Superior temporal gyrus (tissue), 1 donor: ENCODE data around the gene DCTN5.
"Not testable (repeated sequence)": the region's sequence is repeated elsewhere in the genome, so short reads cannot be mapped to it uniquely, and the experiment has no call there.

ENCODE experiments used
- DNase-seq: peaks from one replicate; pipeline ENCODE4 v3.0.0-alpha.2; 2016; ENCODE audit errors: extremely low spot score

Gene DCTN5

GRCh38 chr16:23694265-23694643 lies 53.0 kb downstream of the DCTN5 start:
- DNase-seq, result no peak

- DNase-seq, result no peak
Observed at GRCh38 chr16:23694644-23695373, 53.5 kb downstream of the DCTN5 start.

GRCh38 chr16:23695756-23696155 lies 54.5 kb downstream of the DCTN5 start:
- no peak for DNase-seq

- DNase-seq, result no peak
Observed at GRCh38 chr16:23699100-23699499, 57.8 kb downstream of the DCTN5 start.

- no peak for DNase-seq
Observed at GRCh38 chr16:23700093-23700492, 58.8 kb downstream of the DCTN5 start.

GRCh38 chr16:23700509-23700908 lies 59.2 kb downstream of the DCTN5 start:
- DNase-seq, result no peak

- no peak for DNase-seq
Observed at GRCh38 chr16:23701045-23701444, 59.8 kb downstream of the DCTN5 start.

GRCh38 chr16:23702951-23703350 lies 61.7 kb downstream of the DCTN5 start:
- DNase-seq, result no peak

- DNase-seq, result no peak
Observed at GRCh38 chr16:23704772-23705516, 63.7 kb downstream of the DCTN5 start.

- DNase-seq, result no peak
Observed at GRCh38 chr16:23705517-23705902, 64.2 kb downstream of the DCTN5 start.

- no peak for DNase-seq
Observed at GRCh38 chr16:23706439-23706838, 65.2 kb downstream of the DCTN5 start.

GRCh38 chr16:23709536-23709935 lies 68.3 kb downstream of the DCTN5 start:
- no peak for DNase-seq

GRCh38 chr16:23710008-23710407 lies 68.7 kb downstream of the DCTN5 start:
- no peak for DNase-seq

GRCh38 chr16:23710504-23710903 lies 69.2 kb downstream of the DCTN5 start:
- no peak for DNase-seq

GRCh38 chr16:23711785-23712184 lies 70.5 kb downstream of the DCTN5 start:
- no peak for DNase-seq

- DNase-seq, result no peak
Observed at GRCh38 chr16:23712976-23713375, 71.7 kb downstream of the DCTN5 start, which contains the start of gene ERN2. Gene ERN2 (minus strand): TSS chr16:23713222. CDS start chr16:23713187, 35 bp downstream.

GRCh38 chr16:23716484-23716883 lies 75.2 kb downstream of the DCTN5 start:
- no peak for DNase-seq

- not testable (repeated sequence) for DNase-seq
Observed at GRCh38 chr16:23722613-23723240, 81.5 kb downstream of the DCTN5 start.

GRCh38 chr16:23724096-23724784 lies 83.0 kb downstream of the DCTN5 start:
- DNase-seq, result peak; percentile 50

- DNase-seq, result no peak
Observed at GRCh38 chr16:23724785-23725131, 83.5 kb downstream of the DCTN5 start.

- DNase-seq, result no peak
Observed at GRCh38 chr16:23726710-23727109, 85.4 kb downstream of the DCTN5 start.
